Medulla oblongata (tissue), 1 donor: ENCODE data around the gene SP2.
"Not testable (repeated sequence)": the region's sequence is repeated elsewhere in the genome, so short reads cannot be mapped to it uniquely, and the experiment has no call there.

Source experiments
- DNase-seq: peaks from one replicate; pipeline ENCODE4 v3.0.0-alpha.2; 2015; ENCODE audit errors: extremely low spot score

Gene SP2

DNA sequence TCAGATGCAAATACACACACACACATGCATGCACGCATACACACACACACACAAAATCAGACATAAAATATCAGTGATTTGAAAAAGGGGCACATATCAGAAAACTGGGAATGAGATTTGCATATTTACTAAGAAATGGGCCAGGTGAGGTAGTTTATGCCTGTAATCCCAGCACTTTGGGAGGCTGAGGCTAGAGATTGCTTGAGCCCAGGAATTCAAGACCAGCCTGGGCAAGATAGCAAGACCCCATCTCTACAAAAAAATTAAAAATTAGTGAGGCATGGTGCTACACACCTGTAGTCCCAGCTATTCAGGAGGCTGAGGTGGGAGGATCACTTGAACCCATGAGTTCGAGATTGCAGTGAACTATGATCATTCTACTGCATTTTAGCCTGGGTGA, 23.0 kb downstream of the SP2 start:
- DNase-seq: no peak

DNA sequence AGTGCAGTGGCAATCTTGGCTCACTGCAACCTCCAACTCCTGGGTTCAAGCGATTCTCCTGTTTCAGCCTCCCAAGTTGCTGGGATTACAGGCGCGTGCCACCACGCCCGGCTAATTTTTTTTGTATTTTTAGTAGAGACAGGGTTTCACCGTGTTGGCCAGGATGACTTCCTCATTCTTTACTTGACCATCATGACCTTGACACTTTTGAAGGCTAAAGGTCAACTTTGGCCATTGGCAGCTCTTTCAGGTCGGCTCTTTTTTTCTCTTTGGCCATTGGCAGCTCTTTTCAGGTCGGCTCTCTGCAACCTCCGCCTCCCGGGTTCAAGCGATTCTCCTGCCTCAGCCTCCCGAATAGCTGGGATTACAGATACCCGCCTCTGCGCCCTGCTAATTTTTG, 23.9 kb downstream of the SP2 start:
- not testable (repeated sequence) for DNase-seq

DNA sequence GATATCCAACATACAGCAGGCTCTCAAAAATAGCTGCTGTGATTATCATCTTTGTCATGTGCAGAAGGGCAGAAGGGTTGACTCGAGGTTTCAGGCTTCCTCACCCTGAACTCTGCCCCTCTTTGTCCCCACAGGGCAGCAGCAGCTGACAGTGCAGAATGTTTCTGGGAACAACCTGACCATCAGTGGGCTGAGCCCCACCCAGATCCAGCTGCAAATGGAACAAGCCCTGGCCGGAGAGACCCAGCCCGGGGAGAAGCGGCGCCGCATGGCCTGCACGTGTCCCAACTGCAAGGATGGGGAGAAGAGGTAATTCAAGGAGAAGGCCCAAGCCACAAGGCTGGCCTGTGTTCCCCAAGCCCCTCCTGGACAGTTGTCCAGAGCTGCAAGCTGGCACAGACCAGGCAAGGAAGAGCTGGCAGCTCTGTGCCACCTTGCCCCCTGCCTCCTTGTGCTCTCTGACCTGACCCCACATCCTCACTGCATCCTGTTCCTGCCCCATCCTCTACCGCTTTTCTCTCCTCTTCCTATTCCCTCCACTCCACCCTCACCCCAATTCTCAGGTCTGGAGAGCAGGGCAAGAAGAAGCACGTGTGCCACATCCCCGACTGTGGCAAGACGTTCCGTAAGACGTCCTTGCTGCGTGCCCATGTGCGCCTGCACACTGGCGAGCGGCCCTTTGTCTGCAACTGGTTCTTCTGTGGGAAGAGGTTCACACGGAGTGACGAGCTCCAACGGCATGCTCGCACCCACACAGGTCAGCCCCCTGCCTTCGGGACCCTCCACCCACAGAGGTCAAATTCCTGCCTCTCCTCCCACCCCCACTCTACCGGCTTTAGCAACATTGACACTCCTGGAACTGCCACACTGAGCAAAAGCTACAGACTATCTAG, 29.0 kb downstream of the SP2 start:
- DNase-seq: no peak

GRCh38 chr17:47925678-47925988, 29.6 kb downstream of the SP2 start:
- no peak for DNase-seq

DNA sequence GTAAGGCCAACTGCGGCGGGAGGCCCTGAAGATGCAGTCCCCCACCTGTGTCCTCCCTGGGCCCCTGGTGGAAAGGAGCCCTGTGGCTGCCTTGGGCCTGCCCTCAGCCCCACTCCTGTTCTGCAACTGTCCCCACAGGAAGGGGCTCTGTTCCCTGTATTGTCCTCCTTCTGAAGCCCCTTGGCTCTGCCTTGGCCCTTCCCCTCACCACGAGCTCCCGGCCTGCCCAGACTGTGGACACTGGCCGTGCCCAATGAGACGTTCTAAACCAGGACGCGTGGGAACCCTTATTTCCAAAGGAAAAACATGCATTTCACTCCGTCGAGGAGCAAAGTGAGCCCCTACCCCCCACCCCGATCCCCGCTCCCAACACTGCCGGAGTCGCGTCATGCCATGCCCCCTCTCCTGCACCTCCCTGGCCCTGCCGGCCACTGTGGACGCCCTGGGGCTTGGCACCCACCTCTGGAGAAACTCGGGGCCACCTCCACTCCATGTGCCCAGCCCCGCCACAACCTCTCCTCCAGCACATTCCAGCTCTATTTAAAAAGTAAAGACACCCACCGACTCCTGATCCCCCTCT, 31.9 kb downstream of the SP2 start:
- DNase-seq: no peak

GRCh38 chr17:47928415-47928814, 32.4 kb downstream of the SP2 start:
- DNase-seq: no peak

- DNase-seq: no peak
Measured at GRCh38 chr17:47929218-47930000, 33.4 kb downstream of the SP2 start.

DNA sequence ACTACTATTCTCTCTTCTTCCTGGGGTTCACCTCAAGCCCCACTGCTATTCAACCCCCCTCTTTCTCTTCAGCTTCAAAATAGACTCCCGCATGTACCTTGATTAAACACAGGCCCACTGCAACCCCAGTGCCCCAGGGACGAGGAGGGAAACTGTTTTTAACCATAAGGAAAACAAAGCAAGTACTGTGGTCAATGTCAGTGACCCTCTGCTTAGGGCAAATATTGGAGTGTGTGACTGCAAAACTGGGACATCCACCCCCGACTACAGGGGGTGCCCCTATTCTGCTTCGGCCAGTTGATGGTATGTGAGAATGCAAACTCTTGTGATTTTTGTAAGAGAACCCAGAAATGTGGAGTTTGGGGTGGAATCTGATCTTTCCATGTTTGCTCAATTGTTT, 35.8 kb downstream of the SP2 start:
- no peak for DNase-seq

DNA sequence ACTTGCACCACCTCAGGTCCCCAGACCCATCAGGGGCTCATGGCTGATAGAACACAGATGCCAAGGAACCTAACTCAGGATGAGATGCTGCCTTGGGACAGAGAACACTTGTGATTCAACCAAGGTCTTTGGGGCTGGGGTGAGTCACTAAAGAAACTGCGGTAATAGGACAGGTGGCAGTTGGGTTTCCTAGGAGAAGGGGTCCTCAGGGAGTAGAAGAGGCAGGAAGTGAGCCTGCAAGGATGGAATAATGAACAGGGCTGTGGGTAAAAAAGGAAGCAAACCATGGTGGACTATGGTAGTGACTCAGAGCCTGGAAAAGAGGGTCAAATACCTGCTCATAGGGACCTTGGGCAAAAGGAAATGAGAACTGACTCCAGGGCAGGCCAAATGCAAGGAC, 38.8 kb downstream of the SP2 start:
- DNase-seq: no peak

- DNase-seq: not testable (repeated sequence)
Measured at GRCh38 chr17:47935468-47935867, 39.4 kb downstream of the SP2 start.

DNA sequence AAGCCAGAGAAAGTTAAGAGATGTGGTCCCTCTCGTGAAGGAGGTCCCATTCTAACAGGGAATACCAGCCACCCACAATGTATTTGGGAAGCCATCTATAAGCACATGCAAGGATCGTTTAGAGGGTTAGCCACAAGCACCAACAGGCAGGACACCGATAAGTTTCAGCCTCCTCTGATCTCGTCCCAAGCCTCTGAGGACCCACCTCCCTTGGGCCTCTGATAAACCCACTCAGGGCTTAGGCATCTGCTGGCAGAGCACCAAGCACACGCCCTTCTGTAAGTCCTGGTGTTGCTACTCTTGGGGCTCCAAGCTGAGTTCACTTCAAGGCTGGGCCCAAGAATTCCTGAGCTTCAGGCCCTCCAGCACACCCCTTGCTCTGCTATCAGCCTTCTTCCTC, 39.9 kb downstream of the SP2 start:
- DNase-seq: no peak

GRCh38 chr17:47937941-47938340, 41.9 kb downstream of the SP2 start:
- no peak for DNase-seq

DNA sequence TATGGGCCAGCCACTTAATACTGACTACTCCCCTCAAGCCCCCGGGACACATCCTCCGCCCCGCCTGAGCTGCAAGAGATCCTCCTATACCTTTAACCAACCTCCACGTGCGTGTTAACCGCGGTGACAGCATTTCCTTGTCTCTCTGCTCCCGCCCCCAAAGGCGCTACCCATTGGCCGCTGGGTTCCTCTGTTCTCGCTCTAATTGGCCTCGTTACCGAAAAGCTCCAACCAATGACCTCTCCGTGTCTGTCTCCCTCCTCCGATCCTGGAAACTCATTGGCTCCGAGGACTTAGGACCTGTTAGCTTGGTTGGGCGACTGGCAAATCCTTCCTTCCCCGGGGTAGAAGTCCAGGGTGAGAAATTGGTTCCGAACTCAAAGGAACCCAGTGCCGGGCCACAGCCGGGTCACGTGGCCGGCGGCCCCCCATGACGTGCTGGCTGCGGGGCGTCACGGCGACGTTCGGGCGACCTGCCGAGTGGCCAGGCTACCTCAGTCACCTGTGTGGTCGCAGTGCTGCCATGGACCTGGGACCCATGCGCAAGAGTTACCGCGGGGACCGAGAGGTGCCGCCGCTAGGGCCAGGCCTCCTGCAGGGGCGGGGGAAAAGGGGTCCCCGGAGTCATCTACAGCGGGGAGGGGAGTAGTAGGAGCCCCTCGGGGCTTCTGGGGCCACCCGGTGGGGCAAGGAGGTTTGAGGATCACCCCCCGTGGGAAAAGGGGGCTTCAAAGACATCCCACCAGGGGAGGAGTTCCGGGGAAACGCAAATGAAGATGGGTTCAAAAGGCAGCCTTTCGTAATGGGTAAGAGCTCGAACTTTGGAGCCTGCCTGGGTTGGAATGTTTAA, 45.4 kb downstream of the SP2 start, which contains the start of gene PNPO:
Gene PNPO, plus strand, starts transcription at position 326 of the 850 bp plus-strand sequence. Its CDS starts 105 bp downstream, at position 431.
- peak; percentile 100 for DNase-seq

DNA sequence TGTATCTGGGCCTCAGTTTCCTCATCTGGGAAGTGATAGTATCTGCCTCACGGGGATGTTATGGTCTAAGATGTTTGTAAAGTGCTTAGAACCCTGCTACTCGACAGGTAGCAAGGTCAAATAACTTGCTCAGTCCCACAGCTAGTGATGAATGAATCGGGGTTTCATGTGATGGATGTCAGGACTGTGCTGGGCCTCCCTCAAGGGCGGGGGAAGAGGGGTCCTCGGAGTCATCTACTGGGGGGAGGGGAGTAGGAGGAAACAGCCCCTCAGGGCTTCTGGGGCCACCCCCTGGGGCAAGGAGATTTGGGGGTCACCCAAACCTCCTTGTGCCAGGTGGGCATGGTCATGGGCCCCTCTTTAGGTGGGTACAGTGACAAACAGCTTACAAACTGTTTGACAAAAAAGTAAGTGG, 46.1 kb downstream of the SP2 start:
- DNase-seq: no peak

- DNase-seq: no peak
Measured at GRCh38 chr17:47942568-47942967, 46.5 kb downstream of the SP2 start.

GRCh38 chr17:47945080-47945479, 49.0 kb downstream of the SP2 start:
- peak; percentile 63 for DNase-seq

- peak; percentile 41 for DNase-seq
Measured at GRCh38 chr17:47945529-47946508, 49.8 kb downstream of the SP2 start.

GRCh38 chr17:47946516-47946915, 50.5 kb downstream of the SP2 start:
- DNase-seq: no peak

DNA sequence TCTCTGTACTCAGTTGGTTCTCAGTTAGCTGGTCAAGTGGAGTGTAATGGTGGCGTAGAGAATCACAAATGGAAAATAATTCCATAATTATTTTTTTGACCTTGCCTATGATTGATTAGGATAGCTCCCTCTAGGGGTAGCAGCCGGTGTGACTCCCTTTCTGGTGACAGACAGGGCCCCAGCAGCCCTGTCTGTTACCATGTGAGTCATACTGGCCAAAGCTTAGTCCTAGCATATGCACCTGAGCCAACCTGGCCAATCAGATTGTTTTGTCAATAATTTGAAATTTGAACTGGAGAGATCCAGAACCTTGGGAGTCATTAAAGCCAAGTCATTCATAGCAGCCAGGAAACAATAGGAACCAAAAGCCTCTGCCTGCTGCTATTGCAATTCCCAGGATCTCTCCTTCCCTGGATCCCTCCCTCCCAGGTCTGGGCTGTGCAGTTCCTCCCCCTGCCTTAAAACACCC, 50.9 kb downstream of the SP2 start:
- DNase-seq: peak; percentile 74

- DNase-seq: no peak
Measured at GRCh38 chr17:47948706-47949196, 52.7 kb downstream of the SP2 start.
